A673 (cell line): ENCODE results near the gene DIP2C.

Experiments used
- CTCF ChIP-seq: fragments of 300-800, 200-600 bp; sonication (generic); conservative IDR thresholded peaks from 2 replicates; pipeline ENCODE4 v1.5.1; 2017; ENCODE audit warnings: low read depth, mild to moderate bottlenecking, antibody characterized with exemption, low read length, moderate library complexity, mixed read lengths
- EZH2 ChIP-seq: fragments of 200-600 bp; sonication (generic); IDR thresholded peaks from 2 replicates; pipeline ENCODE4 v1.6.1; 2017; ENCODE audit warnings: borderline replicate concordance, low read depth, mild to moderate bottlenecking, mixed read lengths, antibody characterized with exemption, low read length; ENCODE audit not compliant: poor library complexity, severe bottlenecking

GRCh38 chr10:501596-501995 is 187.9 kb downstream of the DIP2C start:
- TF ChIP-seq CTCF: no peak
- no peak for TF ChIP-seq EZH2
